ENCODE results near the gene MOG.

DNA sequence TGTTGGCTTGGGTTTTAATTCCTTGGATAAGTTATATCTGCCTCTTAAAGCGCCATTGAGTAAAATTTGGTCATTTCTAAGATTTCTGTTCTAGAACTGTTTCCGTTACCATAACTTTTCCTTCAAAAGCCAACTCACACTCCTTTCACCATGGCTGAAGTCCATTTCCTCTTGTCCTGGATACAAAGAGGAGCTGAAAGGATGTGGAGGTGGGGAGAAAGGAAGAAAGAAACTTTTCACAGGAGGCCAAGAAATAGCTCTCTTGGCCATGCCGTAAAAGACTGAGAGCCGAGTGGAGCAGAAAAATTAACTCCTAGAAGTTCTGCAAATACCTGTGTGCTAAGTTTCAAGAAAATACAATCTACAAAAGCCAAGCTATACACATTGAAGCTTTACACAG, 45.5 kb upstream of the MOG start:
- TF ChIP-seq, protein P1, sequence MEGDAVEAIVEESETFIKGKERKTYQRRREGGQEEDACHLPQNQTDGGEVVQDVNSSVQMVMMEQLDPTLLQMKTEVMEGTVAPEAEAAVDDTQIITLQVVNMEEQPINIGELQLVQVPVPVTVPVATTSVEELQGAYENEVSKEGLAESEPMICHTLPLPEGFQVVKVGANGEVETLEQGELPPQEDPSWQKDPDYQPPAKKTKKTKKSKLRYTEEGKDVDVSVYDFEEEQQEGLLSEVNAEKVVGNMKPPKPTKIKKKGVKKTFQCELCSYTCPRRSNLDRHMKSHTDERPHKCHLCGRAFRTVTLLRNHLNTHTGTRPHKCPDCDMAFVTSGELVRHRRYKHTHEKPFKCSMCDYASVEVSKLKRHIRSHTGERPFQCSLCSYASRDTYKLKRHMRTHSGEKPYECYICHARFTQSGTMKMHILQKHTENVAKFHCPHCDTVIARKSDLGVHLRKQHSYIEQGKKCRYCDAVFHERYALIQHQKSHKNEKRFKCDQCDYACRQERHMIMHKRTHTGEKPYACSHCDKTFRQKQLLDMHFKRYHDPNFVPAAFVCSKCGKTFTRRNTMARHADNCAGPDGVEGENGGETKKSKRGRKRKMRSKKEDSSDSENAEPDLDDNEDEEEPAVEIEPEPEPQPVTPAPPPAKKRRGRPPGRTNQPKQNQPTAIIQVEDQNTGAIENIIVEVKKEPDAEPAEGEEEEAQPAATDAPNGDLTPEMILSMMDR (IDR thresholded peaks at IDR 0.05; ENCODE audit: low read depth, low read length, missing input control): no peak
- TF ChIP-seq, protein P2, sequence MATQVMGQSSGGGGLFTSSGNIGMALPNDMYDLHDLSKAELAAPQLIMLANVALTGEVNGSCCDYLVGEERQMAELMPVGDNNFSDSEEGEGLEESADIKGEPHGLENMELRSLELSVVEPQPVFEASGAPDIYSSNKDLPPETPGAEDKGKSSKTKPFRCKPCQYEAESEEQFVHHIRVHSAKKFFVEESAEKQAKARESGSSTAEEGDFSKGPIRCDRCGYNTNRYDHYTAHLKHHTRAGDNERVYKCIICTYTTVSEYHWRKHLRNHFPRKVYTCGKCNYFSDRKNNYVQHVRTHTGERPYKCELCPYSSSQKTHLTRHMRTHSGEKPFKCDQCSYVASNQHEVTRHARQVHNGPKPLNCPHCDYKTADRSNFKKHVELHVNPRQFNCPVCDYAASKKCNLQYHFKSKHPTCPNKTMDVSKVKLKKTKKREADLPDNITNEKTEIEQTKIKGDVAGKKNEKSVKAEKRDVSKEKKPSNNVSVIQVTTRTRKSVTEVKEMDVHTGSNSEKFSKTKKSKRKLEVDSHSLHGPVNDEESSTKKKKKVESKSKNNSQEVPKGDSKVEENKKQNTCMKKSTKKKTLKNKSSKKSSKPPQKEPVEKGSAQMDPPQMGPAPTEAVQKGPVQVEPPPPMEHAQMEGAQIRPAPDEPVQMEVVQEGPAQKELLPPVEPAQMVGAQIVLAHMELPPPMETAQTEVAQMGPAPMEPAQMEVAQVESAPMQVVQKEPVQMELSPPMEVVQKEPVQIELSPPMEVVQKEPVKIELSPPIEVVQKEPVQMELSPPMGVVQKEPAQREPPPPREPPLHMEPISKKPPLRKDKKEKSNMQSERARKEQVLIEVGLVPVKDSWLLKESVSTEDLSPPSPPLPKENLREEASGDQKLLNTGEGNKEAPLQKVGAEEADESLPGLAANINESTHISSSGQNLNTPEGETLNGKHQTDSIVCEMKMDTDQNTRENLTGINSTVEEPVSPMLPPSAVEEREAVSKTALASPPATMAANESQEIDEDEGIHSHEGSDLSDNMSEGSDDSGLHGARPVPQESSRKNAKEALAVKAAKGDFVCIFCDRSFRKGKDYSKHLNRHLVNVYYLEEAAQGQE (IDR thresholded peaks at IDR 0.05): no peak
- TF ChIP-seq TAF1 (conservative IDR thresholded peaks at IDR 0.05): no peak
- no peak for TF ChIP-seq GABPA (IDR thresholded peaks at IDR 0.05 in 1 of 2, conservative IDR thresholded peaks at IDR 0.05 in 1 of 2)
- no peak for TF ChIP-seq MAX (IDR thresholded peaks at IDR 0.05)
- TF ChIP-seq ZBTB33 (IDR thresholded peaks at IDR 0.05): no peak
- no peak for TF ChIP-seq YY1 (IDR thresholded peaks at IDR 0.05)
- no peak for TF ChIP-seq RAD21 (IDR thresholded peaks at IDR 0.05)
- TF ChIP-seq, protein P3, sequence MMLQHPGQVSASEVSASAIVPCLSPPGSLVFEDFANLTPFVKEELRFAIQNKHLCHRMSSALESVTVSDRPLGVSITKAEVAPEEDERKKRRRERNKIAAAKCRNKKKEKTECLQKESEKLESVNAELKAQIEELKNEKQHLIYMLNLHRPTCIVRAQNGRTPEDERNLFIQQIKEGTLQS (IDR thresholded peaks at IDR 0.05): no peak

Data from liver (tissue), 3 donors.